ENCODE data around the gene IFNA14. TPM values are rescaled to one million over a fixed set of nuclear protein-coding genes. Genes with fewer than 3 reads are reported as not detected.

Gene IFNA14
- not detected in 5 replicates for total RNA-seq (2022; extraction: Qiagen RNA extraction; ENCODE audit: low read depth)

GRCh38 chr9:21239911-21240310 is at the start of gene IFNA14:
TSS of gene IFNA14 (minus strand) at chr9:21240005. CDS start at chr9:21239935, 70 bp downstream.

DNA sequence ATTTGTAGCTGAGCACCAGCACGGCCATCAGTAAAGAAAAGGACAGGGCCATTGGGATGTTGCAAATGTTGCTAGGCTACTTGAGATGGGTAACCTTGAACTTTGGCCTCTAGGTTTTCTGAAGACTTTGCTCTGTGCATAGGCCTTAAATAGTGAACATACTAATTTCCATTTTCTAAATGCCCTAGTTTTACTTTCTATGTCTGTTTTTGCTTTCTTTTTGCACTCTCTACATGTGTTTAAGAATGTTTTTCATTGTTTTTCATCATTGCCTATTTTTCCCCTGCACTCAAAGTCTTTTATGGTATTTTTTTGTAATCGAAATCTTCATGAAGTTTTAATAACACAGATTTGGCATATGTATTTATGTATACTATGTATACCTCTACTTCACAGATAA is 11.7 kb downstream of the IFNA14 start, which contains the start of gene IFNA17:
IFNA17 (minus strand) TSS at position 101 of the 400 bp plus-strand sequence; CDS start at position 52, 49 bp downstream.

DNA sequence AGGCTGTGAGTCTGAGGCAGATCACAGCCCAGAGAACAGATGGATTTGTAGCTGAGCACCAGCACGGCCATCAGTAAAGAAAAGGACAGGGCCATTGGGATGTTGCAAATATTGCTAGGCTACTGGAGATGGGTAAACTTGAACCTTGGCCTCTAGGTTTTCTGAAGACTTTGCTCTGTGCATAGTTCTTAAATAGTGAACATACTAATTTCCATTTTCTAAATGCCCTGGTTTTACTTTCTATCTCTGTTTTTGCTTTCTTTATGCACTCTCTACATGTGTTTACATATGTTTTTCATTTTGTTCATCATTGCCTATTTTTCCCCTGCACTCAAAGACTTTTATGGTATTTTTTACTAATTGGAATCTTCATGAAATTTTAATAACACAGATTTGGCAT is 22.6 kb downstream of the IFNA14 start, which contains the start of gene IFNA16:
IFNA16 (minus strand) TSS at position 101 of the 400 bp plus-strand sequence; CDS start at position 95, 6 bp downstream.

DNA sequence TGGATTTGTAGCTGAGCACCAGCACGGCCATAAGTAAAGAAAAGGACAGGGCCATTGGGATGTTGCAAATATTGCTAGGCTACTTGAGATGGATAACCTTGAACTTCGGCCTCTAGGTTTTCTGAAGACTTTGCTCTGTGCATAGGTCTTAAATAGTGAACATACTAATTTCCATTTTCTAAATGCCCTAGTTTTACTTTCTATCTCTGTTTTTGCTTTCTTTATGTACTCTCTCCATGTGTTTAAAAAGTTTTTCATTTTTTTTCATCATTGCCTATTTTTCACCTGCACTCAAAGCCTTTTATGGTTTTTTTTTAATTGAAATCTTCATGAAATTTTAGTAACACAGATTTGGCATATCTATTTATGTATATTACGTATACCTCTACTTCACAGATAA is 32.8 kb downstream of the IFNA14 start, which contains the start of gene IFNA10:
IFNA10 (minus strand) TSS at position 101 of the 400 bp plus-strand sequence; CDS start at position 55, 46 bp downstream.

DNA sequence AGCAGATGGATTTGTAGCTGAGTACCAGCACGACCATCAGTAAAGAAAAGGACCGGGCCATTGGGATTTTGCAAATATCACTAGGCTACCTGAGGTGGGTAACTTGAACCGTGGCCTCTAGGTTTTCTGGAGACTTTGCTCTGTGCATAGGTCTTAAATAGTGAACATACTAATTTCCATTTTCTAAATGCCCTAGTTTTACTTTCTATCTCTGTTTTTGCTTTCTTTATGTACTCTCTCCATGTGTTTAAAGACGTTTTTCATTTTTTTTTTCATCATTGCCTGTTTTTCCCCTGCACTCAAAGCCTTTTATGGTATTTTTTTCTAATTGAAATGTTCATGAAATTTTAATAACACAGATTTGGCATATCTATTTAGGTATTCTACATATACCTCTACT is 37.7 kb downstream of the IFNA14 start, which contains the start of gene IFNA7:
IFNA7 (minus strand) TSS at position 101 of the 400 bp plus-strand sequence; CDS start at position 61, 40 bp downstream.

Other genes with a start within 250 kb of the IFNA14 start
- 0.91 to 1.3 TPM (median 1.1 TPM) in 5 replicates for gene HACD4, start 208.4 kb downstream of the IFNA14 start, total RNA-seq (2022; extraction: Qiagen RNA extraction; ENCODE audit: low read depth)
- not detected in 5 replicates for gene IFNB1, start 162.1 kb downstream of the IFNA14 start, total RNA-seq (2022; extraction: Qiagen RNA extraction; ENCODE audit: low read depth)
- gene IFNW1, start 98.2 kb downstream of the IFNA14 start, total RNA-seq (2022; extraction: Qiagen RNA extraction; ENCODE audit: low read depth): not detected in 5 replicates
- not detected in 5 replicates for gene IFNA21, start 73.3 kb downstream of the IFNA14 start, total RNA-seq (2022; extraction: Qiagen RNA extraction; ENCODE audit: low read depth)
- gene IFNA4, start 52.4 kb downstream of the IFNA14 start, total RNA-seq (2022; extraction: Qiagen RNA extraction; ENCODE audit: low read depth): not detected in 5 replicates
- gene IFNA7, start 37.8 kb downstream of the IFNA14 start, total RNA-seq (2022; extraction: Qiagen RNA extraction; ENCODE audit: low read depth): not detected in 5 replicates
- gene IFNA10, start 32.9 kb downstream of the IFNA14 start, total RNA-seq (2022; extraction: Qiagen RNA extraction; ENCODE audit: low read depth): not detected in 5 replicates
- gene IFNA16, start 22.7 kb downstream of the IFNA14 start, total RNA-seq (2022; extraction: Qiagen RNA extraction; ENCODE audit: low read depth): not detected in 5 replicates
- gene IFNA17, start 11.8 kb downstream of the IFNA14 start, total RNA-seq (2022; extraction: Qiagen RNA extraction; ENCODE audit: low read depth): not detected in 5 replicates
- not detected in 5 replicates for gene IFNA5, start 65.3 kb upstream of the IFNA14 start, total RNA-seq (2022; extraction: Qiagen RNA extraction; ENCODE audit: low read depth)
- gene KLHL9, start 95.4 kb upstream of the IFNA14 start, total RNA-seq (2022; extraction: Qiagen RNA extraction; ENCODE audit: low read depth): 13.3 to 20.5 TPM (median 18.6 TPM) in 5 replicates
- not detected in 5 replicates for gene IFNA6, start 110.9 kb upstream of the IFNA14 start, total RNA-seq (2022; extraction: Qiagen RNA extraction; ENCODE audit: low read depth)
- not detected in 5 replicates for gene IFNA13, start 128.1 kb upstream of the IFNA14 start, total RNA-seq (2022; extraction: Qiagen RNA extraction; ENCODE audit: low read depth)
- gene IFNA2, start 145.4 kb upstream of the IFNA14 start, total RNA-seq (2022; extraction: Qiagen RNA extraction; ENCODE audit: low read depth): not detected in 5 replicates
- not detected in 5 replicates for gene IFNA8, start 169.1 kb upstream of the IFNA14 start, total RNA-seq (2022; extraction: Qiagen RNA extraction; ENCODE audit: low read depth)
- not detected in 5 replicates for gene IFNA1, start 200.4 kb upstream of the IFNA14 start, total RNA-seq (2022; extraction: Qiagen RNA extraction; ENCODE audit: low read depth)
- 1.1 to 1.7 TPM (median 1.4 TPM) in 5 replicates for gene IFNE, start 242.3 kb upstream of the IFNA14 start, total RNA-seq (2022; extraction: Qiagen RNA extraction; ENCODE audit: low read depth)